Mesodermal cell (in vitro differentiated cells): ENCODE data around the gene EHD3.
A peak's percentile ranks its signal among the peaks of the same experiment; 100 is the strongest.

Experiments used
- H3K27ac ChIP-seq: 2 replicates; pipeline ENCODE4 v1.7.0; 2013; ENCODE audit warnings: mild to moderate bottlenecking, low read depth, low read length, moderate library complexity; ENCODE audit not compliant: severe bottlenecking
- H3K36me3 ChIP-seq: 2 replicates; pipeline ENCODE4 v1.7.1; 2013; ENCODE audit warnings: mild to moderate bottlenecking, low read length, moderate library complexity; ENCODE audit not compliant: control insufficient read depth, insufficient read depth
- H3K4me1 ChIP-seq: one replicate; pipeline ENCODE4 v1.7.1; 2013; ENCODE audit warnings: mild to moderate bottlenecking, low read length; ENCODE audit not compliant: insufficient read depth, control insufficient read depth, poor library complexity, severe bottlenecking
- H3K4me3 ChIP-seq: 2 replicates; pipeline ENCODE4 v1.7.0; 2013; ENCODE audit warnings: low read length, control low read depth, mild to moderate bottlenecking; ENCODE audit not compliant: insufficient read depth, poor library complexity, severe bottlenecking; ENCODE audit errors: extremely low read depth
- H3K9me3 ChIP-seq: 2 replicates; pipeline ENCODE4 v1.7.1; 2013; ENCODE audit warnings: mild to moderate bottlenecking, low read length, moderate library complexity; ENCODE audit not compliant: control insufficient read depth
- WGBS, 2 experiments: methylation state at CpG; one replicate each; pipeline ENCODE4 v1.1.5; 2013; ENCODE audit warnings: missing lambda C conversion rate in 2 of 2; ENCODE audit not compliant: insufficient coverage in 2 of 2; 5-methylcytosine and 5-hydroxymethylcytosine counted together

Gene EHD3

GRCh38 chr2:31236433-31237205 is 2.7 kb downstream of the EHD3 start:
- peaks cover 19% of the 10 kb centered on the region for H3K36me3 ChIP-seq

DNA sequence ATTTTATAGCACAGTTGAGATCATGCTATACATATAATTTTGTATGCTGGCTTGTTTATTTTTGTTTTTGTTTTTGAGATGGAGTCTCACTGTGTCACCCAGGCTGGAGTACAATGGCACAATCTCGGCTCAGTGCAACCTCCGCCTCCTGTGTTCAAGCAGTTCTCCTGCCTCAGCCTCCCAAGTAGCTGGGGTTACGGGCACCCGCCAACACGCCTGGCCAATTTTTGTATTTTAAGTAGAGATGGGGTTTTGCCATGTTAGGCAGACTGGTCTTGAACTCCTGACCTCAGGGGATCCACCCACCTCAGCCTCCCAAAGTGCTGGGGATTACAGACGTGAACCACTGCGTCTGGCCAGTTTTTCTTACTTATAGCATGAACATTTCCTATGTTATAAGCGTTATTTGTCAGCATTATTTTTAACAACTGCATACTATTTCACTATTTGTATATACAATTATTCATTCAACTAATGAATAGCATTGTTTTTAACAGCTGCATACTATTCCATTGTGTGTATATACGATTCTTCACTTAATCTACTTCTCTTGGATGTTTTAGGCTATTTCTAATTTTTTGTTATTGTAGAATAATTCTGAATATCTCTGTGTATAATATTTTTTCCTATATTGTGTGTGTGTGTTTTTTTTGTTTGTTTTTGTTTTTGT is 3.5 kb downstream of the EHD3 start:
- Histone ChIP-seq H3K27ac (no peak overlapping the region), H3K4me1 (peaks cover 31% of the 10 kb centered on the region), H3K4me3 (no peak overlapping the region), H3K36me3 (peaks cover 19% of the 10 kb centered on the region), H3K9me3 (no peaks in the 10 kb centered on the region)
- WGBS, 2 experiments: 87 to 96% methylated on average over 3 to 5 of the region's 9 CpGs

More at GRCh38 chr2:31236433-31237205, 2.7 kb downstream of the EHD3 start:
- H3K9me3 ChIP-seq: no peaks in the 10 kb centered on the region
- peak overlapping the region; percentile 16 for H3K27ac ChIP-seq
- H3K4me1 ChIP-seq: peaks cover 31% of the 10 kb centered on the region
- WGBS, 2 experiments: 75 to 87% methylated on average over 2 to 5 of the region's 7 CpGs
- no peak overlapping the region for H3K4me3 ChIP-seq

- Histone ChIP-seq H3K4me1 (peaks cover 31% of the 10 kb centered on the region), H3K4me3 (no peak overlapping the region), H3K9me3 (no peaks in the 10 kb centered on the region), H3K27ac (no peak overlapping the region), H3K36me3 (peaks cover 19% of the 10 kb centered on the region)
- WGBS, 2 experiments: 89 to 92% methylated on average over 8 to 9 of the region's 10 CpGs
Measured at GRCh38 chr2:31238126-31238905, 4.4 kb downstream of the EHD3 start.

DNA sequence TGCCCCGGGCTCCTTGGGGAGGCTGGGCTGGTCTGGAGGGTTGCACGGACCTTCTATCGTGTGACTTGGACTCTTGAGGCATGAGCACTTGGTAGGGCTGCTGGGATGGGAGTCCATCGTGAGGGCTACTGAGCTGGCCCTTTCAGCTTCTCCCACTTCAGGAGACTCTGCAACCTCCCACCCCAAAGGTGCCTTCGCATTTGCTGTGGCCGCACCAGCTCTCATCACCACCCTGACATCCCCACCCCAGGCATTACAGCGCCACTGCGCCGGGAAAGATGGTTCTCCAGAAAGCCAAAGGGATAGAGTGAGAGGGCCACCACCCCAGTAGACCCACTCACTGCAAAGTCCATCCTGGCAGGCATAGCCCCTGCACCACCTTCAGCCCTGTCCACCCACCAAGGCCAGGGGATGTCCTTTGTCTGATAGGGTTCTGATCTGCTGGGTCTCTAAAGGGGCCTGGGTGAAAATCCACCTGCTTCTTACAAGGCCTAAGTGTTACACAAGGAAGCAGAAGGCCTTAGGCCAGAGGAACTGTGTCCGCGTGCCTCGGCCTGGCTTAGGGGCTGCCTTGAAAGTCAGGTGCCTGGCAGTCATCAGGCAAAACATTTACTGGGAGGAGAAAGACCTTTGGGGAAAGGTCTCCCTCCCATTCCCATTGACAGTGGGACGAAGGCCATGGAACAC is 5.1 kb downstream of the EHD3 start:
- no peaks in the 10 kb centered on the region for H3K9me3 ChIP-seq
- peak overlapping the region; percentile 29 for H3K27ac ChIP-seq
- peaks cover 31% of the 10 kb centered on the region for H3K4me1 ChIP-seq
- H3K4me3 ChIP-seq: no peak overlapping the region
- WGBS, 2 experiments: 95 to 99% methylated on average over 13 of the region's 13 CpGs
- peaks cover 19% of the 10 kb centered on the region for H3K36me3 ChIP-seq

- 86 to 91% methylated on average over 20 to 22 of the region's 22 CpGs for WGBS, 2 experiments
- Histone ChIP-seq H3K27ac (peak overlapping the region; percentile 29), H3K4me3 (no peak overlapping the region), H3K4me1 (peaks cover 30% of the 10 kb centered on the region), H3K36me3 (peaks cover 19% of the 10 kb centered on the region), H3K9me3 (no peaks in the 10 kb centered on the region)
Measured at GRCh38 chr2:31239593-31240177, 5.7 kb downstream of the EHD3 start.

DNA sequence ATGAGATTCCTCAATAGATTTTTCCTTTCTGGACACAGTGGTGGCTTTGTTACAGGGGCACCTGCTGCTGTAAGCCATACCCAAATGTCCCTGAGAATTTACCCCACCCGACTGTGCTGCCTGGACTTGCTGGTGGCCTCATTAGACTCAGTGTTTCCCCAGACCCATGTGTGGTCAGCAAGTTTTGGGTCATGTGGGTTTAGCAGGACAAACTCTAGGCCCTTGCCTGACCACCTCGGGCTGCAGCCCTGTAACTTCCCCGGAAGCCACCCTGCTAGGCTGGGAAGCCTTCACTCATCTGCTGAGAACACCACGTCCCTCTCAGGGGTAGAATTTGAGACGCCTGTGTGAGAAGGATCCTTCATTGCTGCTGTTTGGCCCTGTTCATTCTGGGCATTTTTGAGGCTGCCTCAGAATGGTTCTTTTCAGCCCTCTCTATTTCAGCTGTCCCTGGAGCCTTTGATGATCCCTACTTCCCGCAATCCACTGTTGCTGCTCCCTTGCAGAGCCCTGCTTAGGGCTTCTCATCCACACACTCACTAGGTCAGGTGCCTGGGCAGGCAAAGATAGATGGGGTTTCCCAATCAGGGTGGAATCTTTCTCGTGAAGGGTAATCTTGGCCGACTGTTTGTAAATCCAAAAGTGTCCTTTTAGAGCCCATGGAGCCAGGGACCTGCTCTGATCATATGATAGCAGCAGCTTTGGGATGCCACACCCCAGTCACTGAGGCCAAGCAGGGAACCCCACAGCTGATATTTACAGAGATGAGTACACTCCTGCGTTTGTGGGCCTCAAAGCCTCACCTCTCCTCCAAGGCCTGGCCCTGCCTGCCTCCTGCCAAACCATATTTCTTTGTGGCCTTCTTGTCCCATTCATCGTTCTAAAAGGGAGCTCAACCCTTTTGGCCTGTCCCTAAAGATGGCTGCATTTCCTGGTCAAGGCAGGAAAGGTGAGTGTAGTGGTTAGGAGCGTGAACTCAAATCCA is 6.7 kb downstream of the EHD3 start:
- no peak overlapping the region for H3K27ac ChIP-seq
- WGBS, 2 experiments: 83 to 86% methylated on average over 8 of the region's 11 CpGs

GRCh38 chr2:31241625-31242270 is 7.8 kb downstream of the EHD3 start:
- 88 to 100% methylated on average over 6 to 8 of the region's 10 CpGs for WGBS, 2 experiments
- H3K4me1 ChIP-seq: peaks cover 17% of the 10 kb centered on the region
- H3K4me3 ChIP-seq: no peak overlapping the region
- H3K36me3 ChIP-seq: peaks cover 19% of the 10 kb centered on the region
- H3K9me3 ChIP-seq: no peaks in the 10 kb centered on the region
- no peak overlapping the region for H3K27ac ChIP-seq

More for the DNA sequence above, 6.7 kb downstream of the EHD3 start:
- H3K36me3 ChIP-seq: peaks cover 19% of the 10 kb centered on the region
- no peak overlapping the region for H3K4me3 ChIP-seq
- peaks cover 21% of the 10 kb centered on the region for H3K4me1 ChIP-seq
- no peaks in the 10 kb centered on the region for H3K9me3 ChIP-seq

- H3K9me3 ChIP-seq: no peaks in the 10 kb centered on the region
- WGBS, 2 experiments: 89 to 100% methylated on average over 1 of the region's 5 CpGs
- peaks cover 20% of the 10 kb centered on the region for H3K36me3 ChIP-seq
- no peak overlapping the region for H3K4me3 ChIP-seq
- H3K4me1 ChIP-seq: peaks cover 15% of the 10 kb centered on the region
- no peak overlapping the region for H3K27ac ChIP-seq
Measured at GRCh38 chr2:31243053-31243452, 9.1 kb downstream of the EHD3 start.

- Histone ChIP-seq H3K27ac (no peak overlapping the region), H3K9me3 (no peaks in the 10 kb centered on the region), H3K4me3 (no peak overlapping the region), H3K36me3 (peaks cover 27% of the 10 kb centered on the region), H3K4me1 (peaks cover 13% of the 10 kb centered on the region)
- WGBS, 2 experiments: 100% methylated on average over 3 to 10 of the region's 10 CpGs
Measured at GRCh38 chr2:31244101-31244500, 10.1 kb downstream of the EHD3 start.
